GM12878 (cell line): Measurements from ENCODE around the gene PAK2.

Experiments
- FOXM1 ChIP-seq: IDR thresholded peaks from 2 replicates; pipeline ENCODE4 v1.6.1; 2012; ENCODE audit warnings: low read depth, mild to moderate bottlenecking, inconsistent platforms, low read length, moderate library complexity
- POLR2AphosphoS5 ChIP-seq: IDR thresholded peaks from 2 replicates; pipeline ENCODE4 v1.6.1; 2011; ENCODE audit warnings: mild to moderate bottlenecking, low read length, inconsistent platforms
- REST ChIP-seq: IDR thresholded peaks from 2 replicates; pipeline ENCODE4 v1.6.1; 2012; ENCODE audit warnings: mild to moderate bottlenecking, low read depth, low read length

DNA sequence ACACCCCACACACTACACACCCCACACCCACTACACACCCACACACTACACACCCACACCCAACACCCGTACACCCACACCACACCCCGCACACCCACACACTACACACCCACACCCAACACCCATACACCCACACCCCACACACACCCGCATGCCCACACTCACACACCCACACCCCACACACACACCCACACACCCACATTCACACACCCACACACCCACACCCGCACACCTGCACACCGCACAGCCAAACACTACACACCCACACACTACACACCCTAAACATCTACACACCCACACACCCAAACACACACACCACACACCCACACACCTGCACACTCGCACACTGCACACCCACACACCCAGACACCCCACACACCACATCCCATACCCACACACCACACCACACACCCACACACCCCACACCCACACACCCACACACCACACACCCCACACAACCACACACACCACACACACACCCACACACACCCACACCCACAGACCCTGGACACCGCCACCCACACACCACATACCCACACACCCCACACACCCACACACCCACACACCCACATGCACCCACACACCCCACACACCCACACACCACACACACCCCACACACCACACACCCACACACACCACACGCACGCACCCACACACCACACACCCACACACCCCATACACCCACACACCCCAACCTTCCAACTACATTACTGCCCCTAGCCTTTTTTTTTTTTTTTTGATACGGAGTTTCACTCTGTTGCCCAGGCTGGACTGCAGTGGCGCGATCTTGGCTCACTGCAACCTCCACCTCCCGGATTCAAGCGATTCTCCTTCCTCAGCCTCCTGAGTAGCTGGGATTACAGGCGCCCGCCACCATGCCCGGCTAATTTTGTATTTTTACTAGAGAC, 44.5 kb upstream of the PAK2 start:
- no peak for TF ChIP-seq FOXM1
- no peak for TF ChIP-seq POLR2AphosphoS5
- TF ChIP-seq REST: no peak
